H9 (cell line): ENCODE results near the gene SLC25A22. TPM values are rescaled to one million over a fixed set of nuclear protein-coding genes. Genes with fewer than 3 reads are reported as not detected.

ENCODE experiments used
- DNase-seq: peaks from one replicate; pipeline ENCODE4 v3.0.0-alpha.2; 2017
- H2AFZ ChIP-seq: one replicate; pipeline ENCODE4 v1.6.1; 2013; ENCODE audit warnings: mild to moderate bottlenecking, low read length, control low read depth, moderate library complexity
- H2AK5ac ChIP-seq: 2 replicates; pipeline ENCODE4 v1.6.1; 2013; ENCODE audit warnings: low read length, control low read depth, mixed read lengths; ENCODE audit not compliant: insufficient read length
- H2BK120ac ChIP-seq: one replicate; pipeline ENCODE4 v1.6.1; 2013; ENCODE audit warnings: low read depth, mild to moderate bottlenecking, low read length, control low read depth, inconsistent platforms; ENCODE audit not compliant: poor library complexity, severe bottlenecking
- H2BK12ac ChIP-seq: 2 replicates; pipeline ENCODE4 v1.6.1; 2013; ENCODE audit warnings: low read length, control low read depth, mixed read lengths, low read depth; ENCODE audit not compliant: insufficient read length
- H2BK15ac ChIP-seq: 2 replicates; pipeline ENCODE4 v1.6.1; 2013; ENCODE audit warnings: low read depth, low read length, control low read depth
- H2BK20ac ChIP-seq: one replicate; pipeline ENCODE4 v1.6.1; 2013; ENCODE audit warnings: low read depth, mild to moderate bottlenecking, low read length, control low read depth, inconsistent platforms; ENCODE audit not compliant: poor library complexity, severe bottlenecking
- H2BK5ac ChIP-seq: 2 replicates; pipeline ENCODE4 v1.6.1; 2013; ENCODE audit warnings: low read length, control low read depth, mixed read lengths; ENCODE audit not compliant: insufficient read length
- H3K14ac ChIP-seq: 2 replicates; pipeline ENCODE4 v1.6.1; 2013; ENCODE audit warnings: low read length, control low read depth; ENCODE audit not compliant: insufficient read depth
- H3K18ac ChIP-seq: 2 replicates; pipeline ENCODE4 v1.6.1; 2013; ENCODE audit warnings: low read depth, mild to moderate bottlenecking, mixed read lengths, low read length, control low read depth; ENCODE audit not compliant: insufficient read length
- H3K23ac ChIP-seq: 2 replicates; pipeline ENCODE4 v1.6.1; 2013; ENCODE audit warnings: low read length, control low read depth, mixed read lengths, low read depth; ENCODE audit not compliant: insufficient read length
- H3K23me2 ChIP-seq: 2 replicates; pipeline ENCODE4 v1.6.1; 2013; ENCODE audit warnings: low read depth, mild to moderate bottlenecking, mixed read lengths, low read length, control low read depth; ENCODE audit not compliant: insufficient read length, poor library complexity, severe bottlenecking
- H3K27ac ChIP-seq: 2 replicates; pipeline ENCODE4 v1.5.1; 2013; ENCODE audit warnings: low read length, control low read depth, mixed read lengths, low read depth; ENCODE audit not compliant: insufficient read length
- H3K27me3 ChIP-seq: 2 replicates; pipeline ENCODE4 v1.6.1; 2013; ENCODE audit warnings: low read length, control low read depth, inconsistent platforms; ENCODE audit not compliant: insufficient read depth
- H3K4ac ChIP-seq: 2 replicates; pipeline ENCODE4 v1.6.1; 2013; ENCODE audit warnings: low read depth, mild to moderate bottlenecking, control low read depth, inconsistent platforms, low read length, moderate library complexity
- H3K4me1 ChIP-seq: 2 replicates; pipeline ENCODE4 v1.6.1; 2013; ENCODE audit warnings: low read length, control low read depth, inconsistent platforms; ENCODE audit not compliant: insufficient read depth
- H3K4me2 ChIP-seq: 2 replicates; pipeline ENCODE4 v1.6.1; 2013; ENCODE audit warnings: low read length, control low read depth, mixed read lengths; ENCODE audit not compliant: insufficient read length, insufficient read depth
- H3K56ac ChIP-seq: 2 replicates; pipeline ENCODE4 v1.6.1; 2013; ENCODE audit warnings: low read depth, mild to moderate bottlenecking, mixed read lengths, low read length, control low read depth; ENCODE audit not compliant: insufficient read length
- H3K79me1 ChIP-seq: 2 replicates; pipeline ENCODE4 v1.6.1; 2013; ENCODE audit warnings: low read depth, mild to moderate bottlenecking, moderate library complexity, low read length, control low read depth, inconsistent platforms; ENCODE audit not compliant: insufficient read depth, poor library complexity, severe bottlenecking
- H3K79me2 ChIP-seq: 2 replicates; pipeline ENCODE4 v1.6.1; 2013; ENCODE audit warnings: low read length, control low read depth, inconsistent platforms; ENCODE audit not compliant: insufficient read depth
- H3K9ac ChIP-seq: 2 replicates; pipeline ENCODE4 v1.6.1; 2013; ENCODE audit warnings: low read length, control low read depth, mixed read lengths; ENCODE audit not compliant: insufficient read length; ENCODE audit errors: extremely low read depth
- H3K9me3 ChIP-seq: one replicate; pipeline ENCODE4 v1.6.1; 2013; ENCODE audit warnings: low read depth, low read length, inconsistent platforms; ENCODE audit not compliant: control insufficient read depth
- H3T11ph ChIP-seq: one replicate; pipeline ENCODE4 v1.6.1; 2013; ENCODE audit warnings: mild to moderate bottlenecking, low read length, control low read depth, inconsistent platforms
- H4K20me1 ChIP-seq: one replicate; pipeline ENCODE4 v1.6.1; 2013; ENCODE audit not compliant: control insufficient read depth, insufficient read length, insufficient read depth
- H4K5ac ChIP-seq: 2 replicates; pipeline ENCODE4 v1.6.1; 2013; ENCODE audit warnings: low read depth, mild to moderate bottlenecking, mixed read lengths, low read length, control low read depth; ENCODE audit not compliant: insufficient read length
- H4K8ac ChIP-seq: replicated peaks from 2 replicates; pipeline ENCODE4 v1.6.1; 2013; ENCODE audit warnings: low read length, control low read depth, mixed read lengths, low read depth; ENCODE audit not compliant: insufficient read length
- H4K91ac ChIP-seq: 2 replicates; pipeline ENCODE4 v1.6.1; 2013; ENCODE audit warnings: low read depth, mild to moderate bottlenecking, moderate library complexity, mixed read lengths, low read length, control low read depth; ENCODE audit not compliant: insufficient read length
- H3K27ac Mint-ChIP-seq, 3 experiments: 2 replicates in 2 of 3; 3 replicates in 1 of 3; pipeline ENCODE4 v1.8.0; 2020 to 2021; ENCODE audit warnings: mixed read lengths in 3 of 3, mild to moderate bottlenecking in 1 of 3, moderate library complexity in 1 of 3
- H3K27me3 Mint-ChIP-seq: 2 replicates; pipeline ENCODE4 v1.8.0; 2021; ENCODE audit warnings: low read depth, mild to moderate bottlenecking, moderate library complexity, mixed read lengths
- H3K36me3 Mint-ChIP-seq, 3 experiments: 2 replicates in 2 of 3; 3 replicates in 1 of 3; pipeline ENCODE4 v1.8.0; 2020 to 2021; ENCODE audit warnings: low read depth in 3 of 3, mixed read lengths in 3 of 3; ENCODE audit not compliant: insufficient read depth in 1 of 3
- H3K4me1 Mint-ChIP-seq, 2 experiments: 2 replicates each; pipeline ENCODE4 v1.8.0; 2020; ENCODE audit warnings: mixed read lengths in 2 of 2
- H3K4me3 Mint-ChIP-seq, 2 experiments: 2 replicates in 1 of 2; 3 replicates in 1 of 2; pipeline ENCODE4 v1.8.0; 2020 to 2021; ENCODE audit warnings: mild to moderate bottlenecking in 2 of 2, mixed read lengths in 2 of 2, moderate library complexity in 1 of 2
- H3K9me3 Mint-ChIP-seq, 2 experiments: 2 replicates in 1 of 2; 3 replicates in 1 of 2; pipeline ENCODE4 v1.8.0; 2020; ENCODE audit warnings: mild to moderate bottlenecking in 2 of 2, mixed read lengths in 2 of 2, moderate library complexity in 1 of 2
- CTCF ChIP-seq: fragments of 200-600 bp; sonication (generic); conservative IDR thresholded peaks from 3 replicates; pipeline ENCODE4 v1.8.0; 2021; ENCODE audit warnings: antibody characterized with exemption, mild to moderate bottlenecking
- WGBS: extraction: QIAGEN DNeasy Blood & Tissue Kit; methylation state at CpG from one replicate; pipeline ENCODE4 v1.1.7; 2013; ENCODE audit warnings: missing lambda C conversion rate, low lambda C conversion rate, mixed read lengths; ENCODE audit not compliant: insufficient read length; ENCODE audit errors: extremely low coverage; 5-methylcytosine and 5-hydroxymethylcytosine counted together
- total RNA-seq: library from RNA; stranded (reverse); gene quantifications from 2 replicates; pipeline ENCODE4 v1.2.1, GENCODE V29; 2021

The SLC25A22 gene
- total RNA-seq, 1 experiment from 2014 or later: 51.9 TPM

- DNase-seq: no peak
- no CpG with 5 or more reads among the region's 32 CpGs for WGBS
- no peak overlapping the region for H3T11ph ChIP-seq
- H2BK20ac ChIP-seq: no peak overlapping the region
- Mint-ChIP-seq H3K36me3 (peaks cover 0 to 9% (median 8%) of the 10 kb centered on the region in 3 experiments; a peak in 4 of 7 replicates), H3K4me3 (no peak overlapping the region; a peak in 1 of 5 replicates), H3K4me1 (peaks cover 14 to 27% of the 10 kb centered on the region in 2 experiments), H3K9me3 (no peaks in the 10 kb centered on the region), H3K27me3 (no peaks in the 10 kb centered on the region), H3K27ac (no peak overlapping the region)
- no peak overlapping the region for H2AK5ac ChIP-seq
- no peaks in the 10 kb centered on the region for H3K79me1 ChIP-seq
- no peak overlapping the region for H3K9ac ChIP-seq
- H3K14ac ChIP-seq: no peak overlapping the region
- H4K91ac ChIP-seq: no peak overlapping the region
- H2BK12ac ChIP-seq: no peak overlapping the region
- H3K18ac ChIP-seq: no peak overlapping the region
- H4K20me1 ChIP-seq: peaks cover 2% of the 10 kb centered on the region
- no peak overlapping the region for H2AFZ ChIP-seq
- no peak overlapping the region for H3K4me2 ChIP-seq
- H3K79me2 ChIP-seq: no peaks in the 10 kb centered on the region
- TF ChIP-seq CTCF: no peak
- H2BK5ac ChIP-seq: no peak overlapping the region
- H3K9me3 ChIP-seq: no peaks in the 10 kb centered on the region
- no peaks in the 10 kb centered on the region; the same call in 1 of the 2 replicates for H3K4me1 ChIP-seq
- H3K4ac ChIP-seq: no peak overlapping the region
- no peak overlapping the region for H4K8ac ChIP-seq
- no peak overlapping the region for H3K27ac ChIP-seq
- no peak overlapping the region for H3K56ac ChIP-seq
- no peak overlapping the region for H2BK15ac ChIP-seq
- H3K23me2 ChIP-seq: peaks cover 11% of the 10 kb centered on the region
- H3K23ac ChIP-seq: no peak overlapping the region
- H2BK120ac ChIP-seq: no peak overlapping the region
- H4K5ac ChIP-seq: no peak overlapping the region
- no peaks in the 10 kb centered on the region for H3K27me3 ChIP-seq
Measured at GRCh38 chr11:799641-800316, 1.7 kb upstream of the SLC25A22 start.
